ENCODE measurements around the gene SNAPC5.
A peak's percentile ranks its signal among the peaks of the same experiment; 100 is the strongest.
"Not testable (repeated sequence)": the region's sequence is repeated elsewhere in the genome, so short reads cannot be mapped to it uniquely, and the experiment has no call there.

Gene SNAPC5

GRCh38 chr15:66503780-66504562 is 6.4 kb upstream of the SNAPC5 start:
- peak overlapping the region; percentile 98 for H3K4me2 ChIP-seq (ENCODE audit: low read depth, low read length, poor library complexity, severe bottlenecking)
- H3K9me2 ChIP-seq (replicated peaks; ENCODE audit: insufficient read depth, low read length), result no peaks in the 10 kb centered on the region
- H3K36me3 ChIP-seq (ENCODE audit: low read length), result peaks cover 48% of the 10 kb centered on the region
- TF ChIP-seq CTCF (IDR thresholded peaks at IDR 0.05; ENCODE audit: insufficient read depth, low read length, poor library complexity, severe bottlenecking), result no peak
- TF ChIP-seq EZH2phosphoT487 (conservative IDR thresholded peaks at IDR 0.05; ENCODE audit: low read length), result no peak
- no peaks in the 10 kb centered on the region for H3K27me3 ChIP-seq (ENCODE audit: low read length)
- peak overlapping the region; percentile 94 for H3K9ac ChIP-seq (ENCODE audit: low read length)
- H3K79me2 ChIP-seq (ENCODE audit: insufficient read depth, low read length), result peaks cover 68% of the 10 kb centered on the region
- H2AFZ ChIP-seq (ENCODE audit: low read depth, low read length, severe bottlenecking), result no peak overlapping the region
- H3K4me3 ChIP-seq (ENCODE audit: insufficient read depth, low read length, poor library complexity, severe bottlenecking), result peak overlapping the region; percentile 96
- peak overlapping the region; percentile 88 for H3K27ac ChIP-seq (ENCODE audit: low read depth, low read length)
- no peaks in the 10 kb centered on the region for H3K9me3 ChIP-seq (ENCODE audit: insufficient read depth, low read length)
- H4K20me1 ChIP-seq (ENCODE audit: low read depth, low read length), result peaks cover 23% of the 10 kb centered on the region
- H3F3A ChIP-seq (ENCODE audit: insufficient read depth), result peaks cover 61% of the 10 kb centered on the region

DNA sequence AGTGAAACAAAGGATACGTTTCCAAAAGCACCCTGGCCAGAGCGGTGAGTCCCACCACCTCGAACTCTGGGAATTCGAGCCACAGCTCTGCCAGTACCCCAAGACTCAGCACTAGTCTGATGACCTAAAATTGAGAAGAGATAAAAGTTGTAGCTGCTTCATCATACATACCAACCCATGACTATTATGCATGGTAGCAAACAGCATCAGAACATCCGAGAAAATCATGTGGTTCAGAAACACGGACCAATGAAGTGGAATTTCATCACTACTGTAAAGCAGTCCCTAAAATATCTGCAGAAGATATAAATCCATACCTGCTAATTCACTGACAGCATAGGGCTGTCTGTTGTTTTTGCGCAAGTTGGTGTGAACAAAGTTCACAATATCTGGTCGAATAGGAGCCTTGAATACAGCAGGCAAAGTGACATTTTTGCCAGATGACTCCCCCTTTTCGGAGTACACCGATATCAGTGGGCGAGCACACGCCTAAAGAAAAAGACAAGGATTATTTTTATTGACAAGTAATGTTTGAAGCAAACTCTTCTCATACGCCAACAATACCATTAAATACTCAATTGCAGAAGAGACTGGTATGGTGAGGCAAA is 5.6 kb upstream of the SNAPC5 start:
- not testable (repeated sequence) for H2AFZ ChIP-seq (ENCODE audit: low read depth, low read length, severe bottlenecking); H3K9me2 ChIP-seq (replicated peaks; ENCODE audit: insufficient read depth, low read length); H3K9me3 ChIP-seq (ENCODE audit: insufficient read depth, low read length); H3K27me3 ChIP-seq (ENCODE audit: low read length)
- H3K79me2 ChIP-seq (ENCODE audit: insufficient read depth, low read length), result peaks cover 64% of the 10 kb centered on the region
- H4K20me1 ChIP-seq (ENCODE audit: low read depth, low read length), result peaks cover 23% of the 10 kb centered on the region
- H3K27ac ChIP-seq (ENCODE audit: low read depth, low read length), result peak overlapping the region; percentile 88
- peaks cover 67% of the 10 kb centered on the region for H3F3A ChIP-seq (ENCODE audit: insufficient read depth)
- peaks cover 48% of the 10 kb centered on the region for H3K36me3 ChIP-seq (ENCODE audit: low read length)
- peak overlapping the region; percentile 94 for H3K9ac ChIP-seq (ENCODE audit: low read length)
- peak overlapping the region; percentile 96 for H3K4me3 ChIP-seq (ENCODE audit: insufficient read depth, low read length, poor library complexity, severe bottlenecking)
- peak overlapping the region; percentile 98 for H3K4me2 ChIP-seq (ENCODE audit: low read depth, low read length, poor library complexity, severe bottlenecking)

- peaks cover 48% of the 10 kb centered on the region for H3K36me3 ChIP-seq (ENCODE audit: low read length)
- peak overlapping the region; percentile 88 for H3K27ac ChIP-seq (ENCODE audit: low read depth, low read length)
- H3K4me3 ChIP-seq (ENCODE audit: insufficient read depth, low read length, poor library complexity, severe bottlenecking), result peak overlapping the region; percentile 96
- no peaks in the 10 kb centered on the region for H3K9me2 ChIP-seq (replicated peaks; ENCODE audit: insufficient read depth, low read length)
- TF ChIP-seq EZH2phosphoT487 (conservative IDR thresholded peaks at IDR 0.05; ENCODE audit: low read length) (no peak), CTCF (IDR thresholded peaks at IDR 0.05; ENCODE audit: insufficient read depth, low read length, poor library complexity, severe bottlenecking) (no peak)
- H3K9me3 ChIP-seq (ENCODE audit: insufficient read depth, low read length), result no peaks in the 10 kb centered on the region
- H3K4me2 ChIP-seq (ENCODE audit: low read depth, low read length, poor library complexity, severe bottlenecking), result peak overlapping the region; percentile 98
- peaks cover 23% of the 10 kb centered on the region for H4K20me1 ChIP-seq (ENCODE audit: low read depth, low read length)
- no peaks in the 10 kb centered on the region for H3K27me3 ChIP-seq (ENCODE audit: low read length)
- peak overlapping the region; percentile 94 for H3K9ac ChIP-seq (ENCODE audit: low read length)
- H2AFZ ChIP-seq (ENCODE audit: low read depth, low read length, severe bottlenecking), result no peak overlapping the region
- peaks cover 70% of the 10 kb centered on the region for H3F3A ChIP-seq (ENCODE audit: insufficient read depth)
- peaks cover 57% of the 10 kb centered on the region for H3K79me2 ChIP-seq (ENCODE audit: insufficient read depth, low read length)
These were observed 4.9 kb upstream of the SNAPC5 start for GRCh38 chr15:66502491-66502890.

GRCh38 chr15:66500346-66500745 is 2.8 kb upstream of the SNAPC5 start:
- not testable (repeated sequence) for H3K9me3 ChIP-seq (ENCODE audit: insufficient read depth, low read length); H3K4me2 ChIP-seq (ENCODE audit: low read depth, low read length, poor library complexity, severe bottlenecking); H3K27ac ChIP-seq (ENCODE audit: low read depth, low read length); H2AFZ ChIP-seq (ENCODE audit: low read depth, low read length, severe bottlenecking); H3K9me2 ChIP-seq (replicated peaks; ENCODE audit: insufficient read depth, low read length); H3K4me3 ChIP-seq (ENCODE audit: insufficient read depth, low read length, poor library complexity, severe bottlenecking); H3K27me3 ChIP-seq (ENCODE audit: low read length); H3K9ac ChIP-seq (ENCODE audit: low read length)
- Histone ChIP-seq H3K79me2 (ENCODE audit: insufficient read depth, low read length) (peaks cover 50% of the 10 kb centered on the region), H4K20me1 (ENCODE audit: low read depth, low read length) (peaks cover 23% of the 10 kb centered on the region), H3K36me3 (ENCODE audit: low read length) (peaks cover 48% of the 10 kb centered on the region), H3F3A (ENCODE audit: insufficient read depth) (peaks cover 70% of the 10 kb centered on the region)

Data from SU-DHL-6 (cell line).